ENCODE measurements around the gene MIPOL1.
"Not testable (repeated sequence)": the region's sequence is repeated elsewhere in the genome, so short reads cannot be mapped to it uniquely, and the experiment has no call there.

Gene MIPOL1

GRCh38 chr14:37553935-37554550 lies 356.3 kb downstream of the MIPOL1 start:
- no peak for DNase-seq

- DNase-seq: not testable (repeated sequence)
Observed at GRCh38 chr14:37555596-37555995, 357.9 kb downstream of the MIPOL1 start.

DNA sequence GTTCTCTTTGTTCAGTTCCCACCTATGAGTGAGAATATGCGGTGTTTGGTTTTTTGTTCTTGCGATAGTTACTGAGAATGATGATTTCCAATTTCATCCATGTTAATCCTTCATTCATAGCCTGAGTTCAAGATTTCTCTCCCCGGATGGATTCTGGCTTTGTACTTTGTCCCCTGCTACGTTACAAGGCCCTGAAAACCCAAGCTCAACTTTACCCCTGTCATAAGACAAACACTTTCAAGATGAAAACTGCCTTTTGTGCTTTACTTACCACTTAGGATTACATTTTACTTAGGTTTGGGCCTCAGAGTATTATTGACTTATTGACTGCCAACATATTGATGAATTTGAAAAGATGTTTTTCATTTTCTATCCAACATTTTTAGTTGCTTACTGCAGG lies 361.0 kb downstream of the MIPOL1 start:
- DNase-seq: no peak

GRCh38 chr14:37559386-37559785 lies 361.6 kb downstream of the MIPOL1 start:
- no peak for DNase-seq

DNA sequence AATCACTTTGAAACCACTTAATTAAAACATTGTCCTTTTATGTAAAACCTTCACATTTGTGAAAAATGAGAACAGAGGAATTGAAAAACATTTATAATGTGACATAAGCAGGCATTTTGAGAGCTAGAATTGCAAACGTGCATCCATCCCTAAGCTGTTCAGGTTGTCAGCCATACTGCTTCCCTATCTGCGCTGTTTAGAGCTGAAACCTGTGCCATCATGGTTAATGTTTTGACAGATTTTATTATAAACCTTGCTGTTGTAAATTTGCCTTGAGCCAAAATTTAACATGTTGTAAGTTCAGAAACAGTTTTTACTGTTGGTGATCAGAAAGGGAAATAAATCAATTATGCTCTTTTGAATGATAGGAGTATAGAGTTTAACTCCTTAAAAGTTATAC lies 365.5 kb downstream of the MIPOL1 start:
- no peak for DNase-seq

- no peak for DNase-seq
Observed at GRCh38 chr14:37565550-37565949, 367.8 kb downstream of the MIPOL1 start.

GRCh38 chr14:37566811-37567371 lies 369.2 kb downstream of the MIPOL1 start:
- DNase-seq: no peak

DNA sequence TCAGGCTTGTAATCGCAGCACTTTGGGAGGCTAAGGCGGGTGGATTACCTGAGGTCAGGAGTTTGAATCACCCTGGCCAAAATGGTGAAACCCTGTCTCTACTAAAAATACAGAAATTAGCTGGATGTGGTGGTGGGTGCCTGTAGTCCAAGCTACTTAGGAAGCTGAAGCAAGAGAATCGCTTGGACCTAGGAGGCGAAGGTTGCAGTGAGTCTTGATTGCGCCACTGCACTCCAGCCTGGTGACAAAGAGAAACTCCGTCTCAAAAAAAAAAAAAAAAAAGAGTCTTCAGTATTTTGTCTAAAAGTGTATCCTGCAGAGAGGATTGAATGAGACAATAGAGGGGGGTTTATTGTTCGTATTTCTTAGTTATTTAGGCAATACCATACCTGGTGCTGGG lies 372.0 kb downstream of the MIPOL1 start:
- DNase-seq: no peak

GRCh38 chr14:37571391-37571790 lies 373.7 kb downstream of the MIPOL1 start:
- DNase-seq: no peak

- no peak for DNase-seq
Observed at GRCh38 chr14:37573356-37573755, 375.6 kb downstream of the MIPOL1 start.

DNA sequence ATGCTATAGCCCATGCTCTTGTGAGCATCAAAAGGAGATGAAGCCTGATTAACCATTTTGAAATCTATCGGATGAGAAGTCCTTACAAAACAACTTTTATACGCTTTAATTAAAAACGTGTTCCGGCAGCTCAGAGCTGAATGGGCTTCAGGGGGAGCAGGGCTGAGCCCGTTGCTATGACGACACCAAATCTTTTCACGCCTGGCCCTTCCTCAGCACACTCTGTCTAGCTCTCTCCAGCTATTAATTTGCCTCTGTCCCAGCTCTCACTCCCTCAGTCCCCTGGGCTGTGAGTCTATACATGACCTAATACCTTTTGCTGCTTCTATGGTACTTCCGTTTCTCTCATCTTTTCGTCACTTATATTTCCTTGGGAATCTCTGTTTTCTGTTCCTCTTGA lies 381.5 kb downstream of the MIPOL1 start:
- DNase-seq: no peak

GRCh38 chr14:37580146-37580545 lies 382.4 kb downstream of the MIPOL1 start:
- no peak for DNase-seq

- no peak for DNase-seq
Observed at GRCh38 chr14:37583358-37584210, 385.8 kb downstream of the MIPOL1 start.

DNA sequence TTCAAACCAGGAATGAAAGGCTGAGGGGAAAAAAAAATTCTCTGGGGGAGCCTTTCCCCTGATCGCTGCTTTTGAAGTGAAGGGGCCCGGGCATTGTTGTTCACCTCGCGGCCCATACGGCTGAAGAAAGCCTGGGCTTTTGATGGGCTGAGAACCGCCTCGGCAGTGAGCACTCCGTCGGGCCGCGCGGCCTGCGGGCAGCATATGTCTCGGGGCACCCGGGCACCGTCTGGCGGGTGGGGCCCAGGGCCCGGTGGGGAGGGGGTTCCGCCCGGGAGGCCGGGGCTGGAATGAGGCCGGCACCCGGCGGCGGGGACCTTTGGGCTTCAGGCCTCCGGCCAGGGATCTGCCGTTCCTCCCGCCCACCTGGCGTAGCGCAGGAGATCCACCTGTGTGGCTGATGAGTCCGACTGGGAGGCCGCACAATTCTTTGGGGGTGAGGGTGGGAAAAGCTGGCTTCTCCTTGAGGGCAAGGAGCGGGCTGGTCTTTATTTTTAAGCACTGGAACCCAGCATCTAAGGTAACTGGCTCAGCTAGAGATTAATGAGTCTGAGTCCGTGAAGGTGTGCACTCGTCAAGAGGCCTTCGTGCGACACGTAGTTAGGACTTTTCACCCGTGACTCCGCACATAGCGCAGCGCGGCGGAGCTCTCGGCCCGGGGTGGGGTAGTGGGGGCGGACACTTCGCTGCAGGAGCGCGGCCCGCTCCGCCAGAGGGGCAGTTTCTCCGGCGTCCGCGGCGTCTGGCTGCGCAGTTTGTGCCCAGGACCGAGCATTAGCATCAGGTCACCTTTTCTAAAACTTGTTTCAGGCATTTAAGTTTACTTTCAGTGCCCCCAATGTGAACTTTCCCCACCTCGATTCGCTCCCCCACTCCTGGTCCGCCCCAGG lies 386.7 kb downstream of the MIPOL1 start:
- DNase-seq: no peak

DNA sequence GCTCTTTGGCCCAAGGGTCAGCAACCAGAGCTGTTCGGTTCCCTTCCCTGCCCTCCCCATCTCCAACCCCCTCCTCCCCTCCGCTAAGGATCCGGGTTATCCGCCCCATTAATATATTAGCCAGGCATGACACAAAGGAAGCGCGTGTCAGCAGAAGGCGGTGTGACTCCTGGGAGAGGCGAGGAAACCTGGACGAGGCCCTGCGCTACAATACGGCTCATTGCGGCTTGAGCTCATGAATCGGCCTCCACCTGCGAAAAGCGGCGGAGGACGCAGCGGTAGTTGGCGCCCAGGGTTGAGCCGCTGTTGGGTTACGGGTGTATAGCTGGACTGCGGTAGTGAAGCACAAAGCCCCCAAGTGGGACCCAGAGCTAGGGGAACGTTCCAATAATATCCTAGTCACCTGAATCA lies 387.4 kb downstream of the MIPOL1 start:
- DNase-seq: no peak

DNA sequence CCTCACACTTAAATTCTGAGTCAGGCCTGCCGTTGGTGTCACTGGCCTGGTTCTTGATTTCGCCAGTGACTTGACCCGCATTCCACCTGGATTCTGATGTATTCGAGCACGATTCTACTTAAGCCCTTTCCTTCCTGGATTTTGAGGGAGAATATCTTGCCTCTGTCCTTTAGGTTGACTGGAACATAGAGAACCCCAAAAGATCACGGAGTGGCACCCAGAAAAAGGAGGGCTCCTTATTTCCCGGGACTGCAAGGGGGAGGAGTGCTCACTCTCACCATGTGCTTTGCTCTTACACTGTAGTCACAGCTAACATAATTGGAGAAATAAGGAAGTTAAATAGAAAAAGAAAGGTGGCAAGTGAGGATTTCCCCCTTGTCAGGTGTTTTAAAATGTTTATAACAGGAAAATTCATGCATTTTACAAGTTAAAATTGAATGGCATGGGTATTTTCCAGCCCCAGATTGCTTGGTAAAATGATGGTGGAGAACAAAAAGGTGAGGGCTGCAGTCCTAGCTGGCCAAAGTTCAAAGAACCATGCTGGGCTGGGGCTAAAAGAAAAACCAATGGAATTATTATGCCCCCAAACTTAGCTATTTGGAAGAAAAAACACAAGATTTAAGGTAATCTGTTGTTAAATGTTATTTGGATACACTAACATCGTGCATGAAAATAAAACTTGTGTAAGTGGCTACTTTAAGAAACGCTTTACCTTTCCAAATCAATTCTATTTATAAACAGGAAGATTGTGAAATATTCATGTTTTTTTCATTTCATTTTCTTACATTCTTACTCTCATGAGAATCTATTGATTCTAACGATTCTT lies 388.4 kb downstream of the MIPOL1 start:
- no peak for DNase-seq

- DNase-seq: no peak
Observed at GRCh38 chr14:37586797-37587130, 389.0 kb downstream of the MIPOL1 start.

- no peak for DNase-seq
Observed at GRCh38 chr14:37587131-37587803, 389.5 kb downstream of the MIPOL1 start.

DNA sequence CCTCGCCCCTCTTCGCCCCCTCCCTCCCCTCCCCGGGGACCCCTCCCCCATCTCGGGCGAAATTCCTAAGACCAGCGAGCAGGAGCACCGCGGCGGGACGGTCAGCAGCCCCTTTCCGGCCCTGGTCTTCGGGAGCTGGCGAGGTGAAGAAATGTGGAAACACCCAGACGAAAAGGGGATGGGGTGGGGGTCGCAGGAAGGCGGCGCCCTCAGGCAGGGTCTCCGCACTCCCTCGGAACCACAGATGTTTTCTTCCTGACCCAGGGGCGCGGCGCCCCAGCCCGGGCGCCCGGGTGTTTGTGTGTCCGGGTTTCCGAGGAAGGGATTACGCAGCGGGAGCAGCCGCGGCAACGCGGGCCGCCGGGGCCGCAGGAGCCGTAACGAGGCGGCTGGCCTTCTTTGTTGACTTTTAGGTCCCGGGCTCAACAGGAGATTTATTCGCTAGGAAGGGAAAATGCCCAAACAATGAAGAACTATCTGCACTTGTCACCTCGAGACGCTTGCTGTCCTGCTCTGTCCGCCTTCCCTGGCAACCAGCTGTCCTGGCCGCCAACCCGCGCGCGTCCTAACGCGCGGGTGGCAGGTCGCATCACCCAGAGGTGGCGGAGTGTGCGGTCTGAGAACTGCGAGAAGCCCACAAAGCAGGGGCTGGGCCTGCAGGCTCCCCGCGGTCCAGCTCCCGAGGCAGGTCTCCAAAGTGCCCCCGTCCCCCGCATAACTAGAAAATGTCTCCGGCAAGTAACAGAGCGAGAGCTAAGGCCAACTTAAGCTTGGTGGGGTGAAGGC lies 390.3 kb downstream of the MIPOL1 start:
- DNase-seq: no peak

DNA sequence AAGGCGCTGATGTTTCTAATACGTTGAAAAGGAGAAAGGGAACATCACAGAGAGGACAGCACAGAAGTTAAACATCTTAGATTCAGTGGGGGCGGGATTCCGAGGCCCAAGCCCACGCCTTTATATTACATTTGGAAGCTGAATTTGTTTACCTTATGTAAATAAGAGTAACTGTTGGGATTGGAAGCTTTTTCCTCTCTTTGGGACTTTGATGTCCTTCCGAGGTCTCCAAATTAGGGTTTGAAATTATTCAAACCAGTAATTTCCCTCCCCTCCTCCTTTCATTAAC lies 390.9 kb downstream of the MIPOL1 start:
- DNase-seq: no peak

Measured in 8988T (cell line).